NCI-H1930 (cell line): ENCODE results near the gene GLI1.
A peak's percentile ranks its signal among the peaks of the same experiment; 100 is the strongest.
"Not testable (repeated sequence)": the region's sequence is repeated elsewhere in the genome, so short reads cannot be mapped to it uniquely, and the experiment has no call there.

Source experiments
- DNase-seq, 2 experiments: peaks; one replicate each; lab custom pipeline; 2025; lab: John Stamatoyannopoulos, UW

GLI1 gene

DNA sequence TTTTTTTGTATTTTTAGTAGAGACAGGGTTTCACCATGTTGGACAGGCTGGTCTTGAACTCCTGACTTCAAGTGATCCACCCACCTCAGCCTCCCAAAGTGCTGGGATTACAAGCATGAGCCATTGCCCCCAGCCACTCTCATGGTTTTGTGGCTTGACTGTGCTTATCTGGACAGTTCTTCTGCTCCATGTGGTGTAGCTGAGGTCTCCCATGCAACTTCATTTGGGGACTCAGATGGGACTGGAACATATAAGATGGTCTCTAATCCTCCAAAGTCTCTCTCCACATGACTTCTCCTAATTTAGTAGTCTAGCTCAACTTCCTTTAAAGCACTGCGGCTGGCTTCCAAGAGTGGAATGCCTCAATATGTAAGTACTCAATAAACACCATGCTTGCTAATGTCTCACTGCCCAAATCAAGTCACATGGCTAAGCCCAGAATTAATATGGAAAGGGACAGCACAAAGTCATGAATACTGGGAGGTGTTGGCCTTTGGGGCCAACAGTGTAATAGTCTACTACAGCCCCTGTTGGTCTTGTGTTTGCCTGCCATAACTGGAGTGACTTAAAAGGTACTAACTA is 17.6 kb upstream of the GLI1 start:
- DNase-seq = no peak

DNA sequence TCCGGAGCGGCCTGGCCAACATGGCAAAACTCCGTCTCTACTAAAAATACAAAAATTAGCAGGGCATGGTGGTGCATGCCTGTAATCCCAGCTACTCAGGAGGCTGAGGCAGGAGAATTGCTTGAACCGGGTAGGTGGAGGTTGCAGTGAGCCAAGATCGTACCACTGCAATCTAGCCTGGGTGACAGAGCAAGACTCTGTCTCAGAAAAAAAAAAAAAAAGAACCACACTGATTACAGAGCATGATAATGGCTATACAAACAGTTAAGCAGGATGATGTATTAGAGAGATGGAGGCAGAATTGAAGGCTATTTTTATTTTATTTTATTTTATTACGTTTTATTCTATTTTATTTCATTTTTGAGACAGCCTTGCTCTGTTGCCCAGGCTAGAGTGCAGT is 15.2 kb upstream of the GLI1 start:
- DNase-seq = not testable (repeated sequence)

DNA sequence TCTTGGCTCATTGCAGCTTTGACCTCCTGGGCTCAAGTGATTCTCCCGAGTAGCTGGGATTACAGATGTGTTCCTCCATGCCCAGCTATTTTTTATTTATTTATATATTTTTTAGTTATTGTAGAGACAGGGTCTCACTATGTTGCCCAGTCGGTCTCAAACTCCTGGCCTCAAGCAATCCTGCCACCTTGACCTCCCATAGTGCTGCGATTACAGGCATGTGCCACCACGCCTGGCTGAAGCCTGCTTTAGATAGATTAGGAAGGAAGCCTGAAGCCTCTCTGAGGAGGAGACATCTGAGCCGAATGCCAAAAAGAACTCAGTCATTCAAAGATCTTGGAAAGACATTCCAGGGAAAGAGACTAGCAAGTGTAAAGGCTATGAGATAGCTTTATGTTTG is 14.8 kb upstream of the GLI1 start:
- no peak for DNase-seq

DNA sequence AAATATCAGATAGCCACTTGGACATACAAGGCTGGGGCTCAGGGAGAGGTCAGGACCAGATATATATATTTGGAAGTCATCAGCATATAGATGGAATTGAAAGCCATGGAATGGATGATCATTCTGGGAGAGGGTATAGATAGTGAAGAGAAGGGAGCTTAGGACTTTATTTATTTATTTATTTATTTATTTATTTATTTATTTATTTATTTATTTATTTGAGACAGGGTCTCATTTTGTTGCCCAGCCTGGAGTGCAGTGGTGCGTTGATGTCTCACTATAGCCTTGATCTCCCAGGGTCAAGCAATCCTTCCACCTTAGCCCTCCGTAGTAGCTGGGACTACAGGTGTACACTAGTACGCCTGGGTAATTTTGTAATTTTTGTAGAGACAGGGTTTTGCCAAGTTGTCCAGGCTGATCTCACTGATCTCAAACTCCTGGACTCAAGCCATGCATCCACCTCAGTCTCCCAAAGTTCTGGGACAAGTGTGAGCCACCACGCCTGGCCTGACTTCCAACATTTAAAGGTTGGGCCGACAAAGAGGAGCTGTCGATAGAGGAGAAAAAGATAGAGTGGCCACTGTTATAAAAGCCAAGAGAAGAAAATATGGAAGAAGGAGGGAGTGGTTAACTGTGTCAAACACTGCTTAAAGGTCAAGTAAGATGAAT is 13.2 kb upstream of the GLI1 start:
- no peak for DNase-seq

DNA sequence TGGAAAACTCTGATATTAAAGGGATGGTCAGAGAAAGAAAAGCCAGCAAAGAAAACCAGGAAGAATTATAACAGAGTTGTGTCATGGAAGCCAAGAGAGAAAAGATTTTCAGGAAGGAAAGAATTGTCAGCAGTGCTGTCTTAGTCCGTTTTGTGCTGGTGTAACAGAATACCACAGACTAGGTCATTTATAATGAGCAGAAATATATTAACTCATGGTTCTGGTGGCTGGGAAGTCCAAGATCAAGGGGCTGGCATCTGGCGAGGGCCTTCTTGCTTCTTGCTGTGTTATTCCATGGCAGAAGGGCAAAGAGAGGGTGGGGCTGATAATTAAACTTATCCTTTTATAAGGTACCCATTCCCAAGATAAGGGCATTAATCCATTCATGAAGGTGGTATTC is 10.9 kb upstream of the GLI1 start:
- no peak for DNase-seq

DNA sequence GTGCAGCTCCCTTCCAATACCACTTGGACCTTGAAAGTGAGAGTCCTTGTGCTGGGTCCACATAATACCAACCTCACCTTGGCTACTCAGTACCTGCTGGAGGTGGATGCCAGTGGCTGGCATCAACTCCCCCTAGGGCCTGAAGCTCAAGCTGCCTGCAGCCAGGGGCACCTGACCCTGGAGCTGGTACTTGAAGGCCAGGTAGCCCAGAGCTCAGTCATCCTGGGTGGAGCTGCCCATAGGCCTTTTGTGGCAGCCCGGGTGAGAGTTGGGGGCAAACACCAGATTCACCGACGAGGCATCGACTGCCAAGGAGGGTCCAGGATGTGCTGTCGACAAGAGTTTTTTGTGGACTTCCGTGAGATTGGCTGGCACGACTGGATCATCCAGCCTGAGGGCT is 10.2 kb upstream of the GLI1 start:
- DNase-seq = no peak

DNA sequence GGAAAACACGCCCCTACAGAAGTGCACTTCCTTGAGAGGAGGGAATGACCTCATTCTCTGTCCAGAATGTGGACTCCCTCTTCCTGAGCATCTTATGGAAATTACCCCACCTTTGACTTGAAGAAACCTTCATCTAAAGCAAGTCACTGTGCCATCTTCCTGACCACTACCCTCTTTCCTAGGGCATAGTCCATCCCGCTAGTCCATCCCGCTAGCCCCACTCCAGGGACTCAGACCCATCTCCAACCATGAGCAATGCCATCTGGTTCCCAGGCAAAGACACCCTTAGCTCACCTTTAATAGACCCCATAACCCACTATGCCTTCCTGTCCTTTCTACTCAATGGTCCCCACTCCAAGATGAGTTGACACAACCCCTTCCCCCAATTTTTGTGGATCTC is 9.5 kb upstream of the GLI1 start:
- no peak for DNase-seq

DNA sequence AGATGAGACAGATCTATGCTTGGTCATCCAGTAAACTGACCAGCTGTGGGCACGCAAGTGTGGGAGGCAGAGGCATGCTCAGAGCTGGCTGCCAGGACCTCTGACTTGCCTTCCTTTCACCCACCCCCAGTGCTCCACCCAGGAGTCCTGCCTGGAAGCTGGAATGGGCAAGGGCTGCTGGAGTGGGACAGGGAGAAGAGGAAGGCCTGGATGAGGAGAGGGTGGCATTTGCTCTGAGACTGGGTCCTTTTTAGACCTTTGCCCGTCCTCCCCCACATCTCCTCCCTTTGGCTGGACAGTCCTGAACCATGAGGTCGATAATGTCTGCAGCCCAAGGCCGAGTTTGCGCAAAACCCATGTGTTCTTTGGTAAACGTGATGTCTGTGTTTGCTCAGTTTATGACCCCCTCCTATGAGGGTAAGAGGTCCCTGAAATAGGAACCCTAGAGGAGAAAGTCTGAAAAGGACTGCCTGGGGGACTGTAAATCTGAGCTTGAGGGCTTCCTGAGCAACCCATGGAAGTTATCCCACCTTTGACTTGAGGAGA is 8.3 kb upstream of the GLI1 start:
- no peak for DNase-seq

DNA sequence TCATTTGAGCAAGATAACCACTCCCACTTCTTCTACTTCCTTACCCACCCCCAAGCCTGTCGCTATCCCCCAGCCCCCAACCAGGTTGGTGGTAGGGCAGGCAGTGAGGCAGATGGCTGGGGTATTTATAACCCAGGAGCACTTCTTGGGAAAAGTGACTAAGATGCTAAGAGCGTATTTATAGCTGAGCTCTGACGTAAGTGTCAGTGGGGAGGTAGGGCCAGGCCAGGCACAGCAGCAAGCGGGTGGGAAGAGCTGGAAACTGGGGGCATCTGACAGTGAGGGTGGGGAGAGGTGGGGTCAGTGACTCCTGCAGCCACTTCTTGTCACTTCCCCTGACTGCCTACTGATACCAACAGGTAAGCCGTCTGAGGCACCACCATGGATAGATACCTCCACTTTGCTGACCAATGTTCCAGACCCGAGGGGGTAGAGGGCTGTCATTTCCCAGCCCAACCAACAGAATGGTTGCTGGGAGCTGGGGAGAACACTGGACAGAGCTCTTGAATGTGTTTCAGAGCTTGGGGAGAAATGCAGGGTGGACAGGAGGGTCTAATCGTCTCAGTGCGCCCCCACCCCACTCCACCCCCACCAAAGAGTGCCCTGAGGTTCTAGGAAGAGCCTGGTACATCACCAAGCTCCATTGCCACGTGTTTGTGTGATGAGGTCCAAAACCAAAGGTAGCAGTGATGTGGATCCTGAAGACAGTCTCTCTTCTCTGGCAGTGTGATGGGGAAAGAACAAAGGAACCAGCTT is 7.2 kb upstream of the GLI1 start:
- no peak for DNase-seq

DNA sequence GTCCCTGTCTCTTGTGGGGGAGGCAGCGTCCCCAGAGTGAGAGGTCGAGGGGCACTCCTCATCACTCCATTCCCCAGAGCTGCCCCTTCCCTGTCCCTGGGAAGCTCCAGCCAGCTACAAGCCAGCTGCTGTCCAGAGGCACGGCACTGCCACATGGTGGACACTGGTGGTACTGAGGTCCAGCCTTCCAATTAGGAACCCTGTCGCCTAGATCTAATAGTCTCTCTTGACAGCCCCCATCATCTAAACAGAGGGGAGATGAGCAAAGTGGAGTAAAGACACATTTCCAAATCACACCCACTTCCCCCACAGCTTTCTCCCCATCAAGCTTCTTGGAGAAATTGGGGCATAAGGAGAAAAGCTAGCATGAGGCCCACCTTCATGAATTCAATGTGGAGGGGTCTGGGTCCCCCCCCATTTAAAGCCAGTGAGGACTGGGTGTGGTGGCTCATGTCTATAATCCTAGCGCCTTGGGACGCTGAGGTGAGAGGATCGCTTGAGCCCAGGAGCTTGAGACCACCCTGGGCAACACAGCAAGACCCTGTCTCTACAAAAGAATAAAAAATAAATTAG is 6.6 kb upstream of the GLI1 start:
- peak; percentile 56 to 75 for DNase-seq

DNA sequence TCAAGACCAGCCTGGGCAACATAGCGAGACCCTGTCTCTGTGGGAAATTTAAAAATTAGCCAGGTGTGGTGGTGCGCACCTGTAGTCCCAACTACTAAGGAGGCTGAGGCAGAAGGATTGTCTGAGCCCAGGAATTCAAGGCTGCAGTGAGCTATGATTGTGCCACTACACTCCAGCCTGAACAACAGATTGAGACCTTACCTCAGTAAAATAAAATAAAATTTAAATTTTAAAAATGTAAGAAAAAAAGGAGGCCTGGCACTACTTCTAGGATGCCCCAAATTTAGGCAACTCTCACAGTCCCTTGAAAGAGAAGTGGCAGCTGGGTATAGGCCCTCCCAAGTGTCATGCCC is 5.4 kb upstream of the GLI1 start:
- no peak for DNase-seq

DNA sequence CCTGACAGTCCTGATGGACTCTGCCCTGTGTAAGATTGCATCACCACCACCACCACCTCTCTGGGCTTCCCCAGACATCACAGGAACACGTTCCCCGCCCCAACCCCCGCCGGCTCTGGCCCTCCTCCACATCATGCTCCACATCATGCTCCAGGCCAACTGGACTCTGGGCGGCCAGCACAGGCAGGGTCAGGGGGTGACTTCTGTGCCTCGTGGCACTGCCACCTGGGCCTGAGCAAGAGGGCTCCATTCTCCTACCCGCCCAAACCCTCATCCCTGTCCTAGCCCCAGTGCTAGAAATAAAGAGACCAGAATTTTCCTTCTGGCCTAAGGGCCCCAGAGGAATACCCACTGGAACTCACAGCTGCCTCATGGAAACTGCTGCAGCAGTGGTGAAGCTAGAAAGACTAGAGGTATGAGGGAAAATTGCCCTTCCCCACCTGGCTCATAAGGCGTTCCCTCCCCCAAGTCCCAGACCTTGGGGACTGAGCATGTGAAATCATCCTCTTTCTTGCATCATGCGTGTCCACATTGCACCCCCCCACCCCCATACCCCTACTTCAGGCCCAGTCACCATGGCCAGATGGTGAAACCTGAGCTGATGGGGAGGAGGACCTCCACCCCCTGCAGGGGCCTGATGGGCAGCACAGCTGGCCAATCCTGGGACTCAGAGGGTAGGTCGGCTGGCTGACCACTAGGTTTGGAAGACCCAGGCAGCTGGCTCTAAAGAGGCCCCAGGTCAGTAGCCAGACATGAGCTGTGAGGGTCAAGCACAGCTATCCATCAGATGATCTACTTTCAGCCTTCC is 4.8 kb upstream of the GLI1 start, which contains the start of gene INHBE:
TSS of gene INHBE (plus strand) at position 742 of the 808 bp plus-strand sequence. CDS start 230 bp downstream, outside the sequence.
- peak; percentile 27 to 81 for DNase-seq

DNA sequence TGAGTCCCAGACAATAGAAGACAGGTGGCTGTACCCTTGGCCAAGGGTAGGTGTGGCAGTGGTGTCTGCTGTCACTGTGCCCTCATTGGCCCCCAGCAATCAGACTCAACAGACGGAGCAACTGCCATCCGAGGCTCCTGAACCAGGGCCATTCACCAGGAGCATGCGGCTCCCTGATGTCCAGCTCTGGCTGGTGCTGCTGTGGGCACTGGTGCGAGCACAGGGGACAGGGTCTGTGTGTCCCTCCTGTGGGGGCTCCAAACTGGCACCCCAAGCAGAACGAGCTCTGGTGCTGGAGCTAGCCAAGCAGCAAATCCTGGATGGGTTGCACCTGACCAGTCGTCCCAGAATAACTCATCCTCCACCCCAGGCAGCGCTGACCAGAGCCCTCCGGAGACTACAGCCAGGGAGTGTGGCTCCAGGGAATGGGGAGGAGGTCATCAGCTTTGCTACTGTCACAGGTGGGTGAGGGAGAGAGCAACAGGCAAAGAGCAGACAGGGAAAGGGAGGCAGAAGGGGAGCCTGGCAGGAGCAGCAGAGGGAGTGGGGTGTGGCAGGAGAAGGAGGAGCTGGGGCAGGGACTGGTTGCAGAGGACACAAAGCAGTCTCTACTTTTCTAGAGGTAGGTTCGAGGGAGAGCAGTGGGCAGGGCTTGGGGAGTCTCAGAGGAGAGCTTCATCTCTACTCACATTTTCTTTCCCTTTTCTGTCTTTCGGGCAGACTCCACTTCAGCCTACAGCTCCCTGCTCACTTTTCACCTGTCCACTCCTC is 4.0 kb upstream of the GLI1 start:
- peak in 1 of 2 experiments; percentile 67 for DNase-seq

DNA sequence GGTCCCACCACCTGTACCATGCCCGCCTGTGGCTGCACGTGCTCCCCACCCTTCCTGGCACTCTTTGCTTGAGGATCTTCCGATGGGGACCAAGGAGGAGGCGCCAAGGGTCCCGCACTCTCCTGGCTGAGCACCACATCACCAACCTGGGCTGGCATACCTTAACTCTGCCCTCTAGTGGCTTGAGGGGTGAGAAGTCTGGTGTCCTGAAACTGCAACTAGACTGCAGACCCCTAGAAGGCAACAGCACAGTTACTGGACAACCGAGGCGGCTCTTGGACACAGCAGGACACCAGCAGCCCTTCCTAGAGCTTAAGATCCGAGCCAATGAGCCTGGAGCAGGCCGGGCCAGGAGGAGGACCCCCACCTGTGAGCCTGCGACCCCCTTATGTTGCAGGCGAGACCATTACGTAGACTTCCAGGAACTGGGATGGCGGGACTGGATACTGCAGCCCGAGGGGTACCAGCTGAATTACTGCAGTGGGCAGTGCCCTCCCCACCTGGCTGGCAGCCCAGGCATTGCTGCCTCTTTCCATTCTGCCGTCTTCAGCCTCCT is 3.4 kb upstream of the GLI1 start:
- peak; percentile 60 to 70 for DNase-seq

DNA sequence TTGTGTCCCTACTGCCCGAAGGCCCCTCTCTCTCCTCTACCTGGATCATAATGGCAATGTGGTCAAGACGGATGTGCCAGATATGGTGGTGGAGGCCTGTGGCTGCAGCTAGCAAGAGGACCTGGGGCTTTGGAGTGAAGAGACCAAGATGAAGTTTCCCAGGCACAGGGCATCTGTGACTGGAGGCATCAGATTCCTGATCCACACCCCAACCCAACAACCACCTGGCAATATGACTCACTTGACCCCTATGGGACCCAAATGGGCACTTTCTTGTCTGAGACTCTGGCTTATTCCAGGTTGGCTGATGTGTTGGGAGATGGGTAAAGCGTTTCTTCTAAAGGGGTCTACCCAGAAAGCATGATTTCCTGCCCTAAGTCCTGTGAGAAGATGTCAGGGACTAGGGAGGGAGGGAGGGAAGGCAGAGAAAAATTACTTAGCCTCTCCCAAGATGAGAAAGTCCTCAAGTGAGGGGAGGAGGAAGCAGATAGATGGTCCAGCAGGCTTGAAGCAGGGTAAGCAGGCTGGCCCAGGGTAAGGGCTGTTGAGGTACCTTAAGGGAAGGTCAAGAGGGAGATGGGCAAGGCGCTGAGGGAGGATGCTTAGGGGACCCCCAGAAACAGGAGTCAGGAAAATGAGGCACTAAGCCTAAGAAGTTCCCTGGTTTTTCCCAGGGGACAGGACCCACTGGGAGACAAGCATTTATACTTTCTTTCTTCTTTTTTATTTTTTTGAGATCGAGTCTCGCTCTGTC is 2.7 kb upstream of the GLI1 start:
- DNase-seq = no peak

DNA sequence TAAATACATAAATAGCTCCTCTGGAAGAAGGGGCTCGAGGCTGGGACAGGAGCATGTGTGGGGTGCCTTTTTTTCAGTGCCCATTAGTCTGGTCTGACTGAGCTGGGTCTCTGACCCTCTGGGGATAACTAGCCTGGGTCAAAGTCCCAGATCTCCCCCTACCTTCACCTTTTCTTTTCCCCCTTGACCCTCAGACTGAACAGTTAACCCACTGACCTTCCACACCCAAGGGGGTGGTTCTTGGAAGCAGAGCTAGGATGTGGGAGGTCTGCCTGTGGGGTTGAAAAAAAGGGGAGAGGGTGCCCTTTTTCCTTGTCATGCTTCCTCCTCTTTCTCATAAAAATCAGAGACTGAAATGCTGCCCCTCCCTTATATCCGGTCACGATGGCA is 925 bp upstream of the GLI1 start:
- no peak for DNase-seq

DNA sequence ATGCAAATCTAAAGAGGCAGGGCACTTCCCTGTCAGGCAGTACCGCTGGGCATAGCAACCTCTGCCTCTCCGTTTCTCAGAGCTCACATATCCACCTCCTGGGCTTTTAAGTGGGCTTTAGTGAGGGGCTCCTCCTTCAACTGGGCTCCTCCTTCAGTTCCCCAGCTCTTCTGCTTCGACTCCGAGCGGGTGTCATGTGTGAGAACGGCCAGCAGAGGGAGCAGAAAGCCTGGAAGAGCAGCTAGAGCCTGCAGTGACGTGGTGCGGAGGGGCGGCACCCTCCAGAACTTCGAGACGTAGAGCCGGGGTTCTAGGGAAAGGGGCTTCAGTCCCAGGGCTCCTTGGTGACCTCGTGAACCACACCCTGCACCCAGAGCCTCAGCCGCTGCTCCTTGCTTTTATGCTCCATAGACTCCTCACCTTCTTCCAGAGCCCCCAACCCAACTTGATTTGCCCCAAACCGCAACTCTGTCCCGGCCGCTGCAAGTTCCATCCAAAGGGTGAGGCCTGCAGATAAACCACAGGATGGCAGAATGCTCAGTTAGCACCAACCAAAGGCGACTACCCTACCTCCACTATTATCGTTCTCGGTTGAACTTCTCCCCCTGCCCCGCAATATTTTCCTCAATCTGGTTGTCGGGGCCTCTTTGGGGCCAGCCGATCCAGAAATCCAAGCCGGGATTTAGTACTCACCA is 383 bp upstream of the GLI1 start:
- DNase-seq = peak; percentile 87 to 89

DNA sequence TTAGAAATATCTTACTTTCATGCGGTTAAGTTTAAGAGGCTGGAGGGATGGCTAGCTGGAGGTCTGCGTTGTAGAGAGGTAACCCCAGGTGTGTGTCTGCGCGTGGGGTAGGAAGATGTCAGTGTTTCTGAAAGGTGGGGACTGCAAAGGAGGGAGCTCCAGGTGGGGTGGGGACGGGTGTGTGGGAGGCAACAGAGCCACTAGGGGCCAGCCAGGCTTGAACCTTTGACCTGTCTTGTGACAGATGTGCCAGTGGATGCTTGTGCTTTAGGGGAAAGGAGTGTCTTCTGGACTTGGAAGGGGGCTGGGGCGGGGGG is 841 bp downstream of the GLI1 start:
- no peak for DNase-seq

DNA sequence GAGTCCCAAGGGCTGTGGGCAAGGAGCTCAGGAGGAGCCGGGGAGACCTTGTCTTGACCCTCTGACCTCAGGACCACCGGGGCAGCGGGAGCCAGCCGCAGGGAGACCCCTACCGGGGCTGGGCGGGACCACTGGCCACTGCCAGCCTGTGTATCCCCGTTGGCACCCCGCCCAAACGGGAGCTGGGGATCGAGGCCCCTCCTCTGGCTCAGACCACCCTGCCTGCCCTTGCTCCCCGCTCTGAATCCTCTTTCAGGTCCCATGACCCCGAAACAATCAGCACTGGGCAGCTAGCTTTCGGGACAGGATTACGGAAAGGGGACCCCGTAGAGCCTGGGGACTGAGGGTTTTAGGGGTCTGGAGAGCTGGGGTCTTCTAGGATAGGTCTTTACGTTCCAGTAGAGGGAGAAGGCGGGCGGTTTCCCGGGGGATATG is 1.3 kb downstream of the GLI1 start:
- DNase-seq = peak; percentile 9 to 14
